Stimulated activated naive CD8-positive, alpha-beta T cell treated with anti-CD3 and anti-CD28 coated beads, Interleukin-15, Interleukin-2, amounts not matched to agents 100 ng/mL and 50 ng/mL, for 24 hours (primary cell): ENCODE measurements around the gene MAP4K3.
"Not testable (repeated sequence)": the region's sequence is repeated elsewhere in the genome, so short reads cannot be mapped to it uniquely, and the experiment has no call there.

Experiments
- H3K27ac Mint-ChIP-seq: one replicate; pipeline ENCODE4 v1.8.0; 2021; ENCODE audit warnings: mild to moderate bottlenecking, mixed read lengths
- H3K27me3 Mint-ChIP-seq: one replicate; pipeline ENCODE4 v1.8.0; 2021; ENCODE audit warnings: mixed read lengths
- H3K36me3 Mint-ChIP-seq: one replicate; pipeline ENCODE4 v1.8.0; 2021; ENCODE audit warnings: low read depth, mixed read lengths
- H3K4me1 Mint-ChIP-seq: one replicate; pipeline ENCODE4 v1.8.0; 2021; ENCODE audit warnings: low read depth, mixed read lengths
- H3K4me3 Mint-ChIP-seq: one replicate; pipeline ENCODE4 v1.8.0; 2021; ENCODE audit warnings: mild to moderate bottlenecking, mixed read lengths
- H3K9me3 Mint-ChIP-seq: one replicate; pipeline ENCODE4 v1.8.0; 2021; ENCODE audit warnings: mixed read lengths

Gene MAP4K3

GRCh38 chr2:39378968-39379367 lies 58.1 kb downstream of the MAP4K3 start:
- no peaks in the 10 kb centered on the region for H3K27me3 Mint-ChIP-seq
- peaks cover 20% of the 10 kb centered on the region for H3K36me3 Mint-ChIP-seq
- no peak overlapping the region for H3K4me3 Mint-ChIP-seq
- no peaks in the 10 kb centered on the region for H3K9me3 Mint-ChIP-seq
- H3K4me1 Mint-ChIP-seq, result peaks cover 56% of the 10 kb centered on the region
- no peak overlapping the region for H3K27ac Mint-ChIP-seq

DNA sequence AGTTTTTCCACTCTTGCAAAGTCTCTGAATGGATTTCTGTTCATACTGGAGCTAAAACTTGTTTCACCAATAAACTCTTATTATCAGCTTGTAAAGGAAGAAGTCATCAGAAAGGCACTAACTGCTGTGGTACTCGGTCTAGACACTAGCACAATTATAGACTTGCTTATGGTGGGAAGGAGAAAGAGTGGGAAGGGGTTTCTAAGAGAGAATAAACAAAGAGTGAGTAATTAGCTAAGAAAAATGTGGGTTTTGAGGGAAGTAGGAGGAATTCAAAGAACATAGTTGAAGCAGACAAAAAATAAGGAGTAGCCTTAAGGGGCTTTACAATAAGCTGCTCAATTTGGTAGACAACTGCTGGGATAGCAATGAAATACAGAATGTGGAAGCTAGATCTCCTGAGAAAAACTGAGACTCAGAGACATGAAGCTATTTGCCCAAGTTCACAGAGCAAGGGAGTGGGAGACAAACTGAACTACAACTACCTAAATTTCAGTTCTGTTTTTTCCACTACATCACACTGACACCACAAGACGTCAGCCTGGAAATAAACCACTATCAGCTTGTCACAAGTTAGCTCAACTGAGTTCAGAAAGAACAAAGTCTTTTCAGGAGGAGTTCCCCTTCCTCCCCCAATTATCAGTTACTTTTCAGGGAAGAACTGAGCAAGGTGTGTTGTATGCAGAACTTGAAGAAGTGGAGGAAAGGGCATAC lies 59.7 kb downstream of the MAP4K3 start:
- H3K27ac Mint-ChIP-seq, result peak overlapping the region; percentile 93
- H3K9me3 Mint-ChIP-seq, result peaks cover 6% of the 10 kb centered on the region
- H3K27me3 Mint-ChIP-seq, result no peaks in the 10 kb centered on the region
- peak overlapping the region; percentile 53 for H3K4me3 Mint-ChIP-seq
- H3K36me3 Mint-ChIP-seq, result peaks cover 36% of the 10 kb centered on the region
- peaks cover 56% of the 10 kb centered on the region for H3K4me1 Mint-ChIP-seq

DNA sequence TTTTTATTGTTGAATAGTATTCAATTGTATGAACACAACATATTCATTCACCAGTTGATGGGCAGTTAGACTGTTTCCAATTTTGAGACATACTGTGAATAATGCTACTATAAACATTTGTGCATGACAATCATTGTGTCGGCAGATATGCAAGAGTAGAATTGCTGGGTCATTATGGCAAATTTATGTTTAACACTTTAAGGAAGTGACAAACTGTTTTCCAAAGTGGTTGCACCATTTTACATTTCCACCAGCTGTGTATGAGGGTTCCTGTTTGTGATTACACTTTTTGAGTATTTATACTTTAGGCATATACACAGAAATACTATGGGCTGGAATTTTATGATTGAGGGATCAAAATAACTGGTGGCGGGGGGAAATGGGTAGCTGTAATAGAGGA lies 61.2 kb downstream of the MAP4K3 start:
- Mint-ChIP-seq H3K9me3 (peaks cover 6% of the 10 kb centered on the region), H3K36me3 (peaks cover 48% of the 10 kb centered on the region), H3K27ac (no peak overlapping the region), H3K4me1 (peaks cover 44% of the 10 kb centered on the region), H3K27me3 (no peaks in the 10 kb centered on the region), H3K4me3 (no peak overlapping the region)

DNA sequence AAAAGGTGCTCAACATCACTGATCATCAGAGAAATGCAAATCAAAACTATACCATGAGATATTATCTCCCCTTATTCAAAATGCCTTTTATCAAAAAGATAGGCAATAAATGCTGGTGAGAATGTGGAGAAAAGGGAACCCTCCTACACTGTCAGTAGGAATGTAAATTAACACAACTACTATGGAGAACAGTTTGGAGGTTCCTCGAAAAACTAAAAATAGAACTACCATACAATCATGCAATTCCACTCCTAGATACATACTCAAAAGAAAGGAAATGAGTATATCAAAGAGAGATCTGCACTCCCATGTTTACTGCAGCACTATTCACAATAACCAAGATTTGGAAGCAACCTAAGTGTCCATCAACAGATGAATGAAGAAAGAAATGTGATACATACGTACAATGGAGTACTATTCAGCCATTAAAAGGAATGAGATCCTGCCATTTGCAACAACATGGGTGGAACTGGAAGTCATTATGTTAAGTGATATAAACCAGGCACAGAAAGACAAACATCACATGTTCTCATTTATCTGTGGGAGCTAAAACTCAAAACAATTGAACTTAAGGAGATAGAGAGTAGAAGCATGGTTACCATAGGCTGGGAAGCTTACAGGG lies 63.8 kb downstream of the MAP4K3 start:
- Mint-ChIP-seq H3K27ac (no peak overlapping the region), H3K36me3 (peaks cover 58% of the 10 kb centered on the region), H3K4me1 (peaks cover 37% of the 10 kb centered on the region), H3K4me3 (no peak overlapping the region), H3K9me3 (peaks cover 9% of the 10 kb centered on the region), H3K27me3 (no peaks in the 10 kb centered on the region)

DNA sequence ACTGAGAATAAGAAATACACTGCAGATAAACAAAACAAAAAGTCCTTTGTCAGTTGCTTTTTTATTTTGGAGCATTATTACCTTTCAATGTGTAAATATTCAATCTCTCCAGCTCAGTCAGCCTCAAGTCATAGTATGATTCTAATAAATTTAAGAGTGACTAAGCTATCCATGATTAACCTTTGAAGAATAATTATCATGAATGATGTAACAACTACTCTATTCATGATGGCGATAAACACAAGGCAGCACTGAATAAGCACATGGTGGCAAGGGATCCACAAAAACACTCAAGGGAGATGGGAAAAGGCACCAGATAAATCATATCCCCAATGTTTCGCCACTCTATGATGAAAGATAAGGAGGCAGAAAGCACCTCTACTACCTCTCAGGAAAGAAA lies 67.0 kb downstream of the MAP4K3 start:
- Mint-ChIP-seq H3K4me1 (peaks cover 18% of the 10 kb centered on the region), H3K27ac (no peak overlapping the region), H3K27me3 (no peaks in the 10 kb centered on the region), H3K9me3 (peaks cover 11% of the 10 kb centered on the region), H3K4me3 (no peak overlapping the region), H3K36me3 (peaks cover 60% of the 10 kb centered on the region)

- H3K4me3 Mint-ChIP-seq, result no peak overlapping the region
- peak overlapping the region; percentile 64 for H3K27ac Mint-ChIP-seq
- H3K4me1 Mint-ChIP-seq, result peaks cover 18% of the 10 kb centered on the region
- H3K36me3 Mint-ChIP-seq, result peaks cover 52% of the 10 kb centered on the region
- H3K9me3 Mint-ChIP-seq, result peaks cover 11% of the 10 kb centered on the region
- H3K27me3 Mint-ChIP-seq, result no peaks in the 10 kb centered on the region
Measured at GRCh38 chr2:39368846-39369245, 68.2 kb downstream of the MAP4K3 start.

- H3K27ac Mint-ChIP-seq, result no peak overlapping the region
Measured at GRCh38 chr2:39368376-39368775, 68.7 kb downstream of the MAP4K3 start.

DNA sequence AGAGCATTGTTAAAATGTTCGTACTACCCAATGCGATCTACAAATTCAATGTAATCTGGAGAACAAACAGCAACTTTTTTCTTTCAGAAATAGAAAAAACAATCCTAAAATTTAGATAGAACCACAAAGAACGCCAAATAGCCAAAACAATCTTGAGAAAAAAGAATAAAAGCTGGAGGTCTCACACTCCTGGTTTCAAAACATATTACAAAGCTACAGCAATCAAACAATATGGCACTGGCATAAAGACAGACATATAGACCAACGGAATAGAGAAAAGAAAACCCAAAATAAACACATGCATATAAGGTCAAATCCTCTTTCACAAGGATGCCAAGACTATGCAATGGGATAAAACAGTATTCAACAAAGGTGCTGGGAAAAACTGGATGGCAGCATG lies 74.5 kb downstream of the MAP4K3 start:
- Mint-ChIP-seq H3K4me3 (no peak overlapping the region), H3K27me3 (no peaks in the 10 kb centered on the region), H3K4me1 (peaks cover 4% of the 10 kb centered on the region), H3K27ac (no peak overlapping the region), H3K36me3 (peaks cover 55% of the 10 kb centered on the region), H3K9me3 (peaks cover 29% of the 10 kb centered on the region)

More at GRCh38 chr2:39368376-39368775, 68.7 kb downstream of the MAP4K3 start:
- H3K4me3 Mint-ChIP-seq, result no peak overlapping the region
- H3K27me3 Mint-ChIP-seq, result no peaks in the 10 kb centered on the region
- H3K4me1 Mint-ChIP-seq, result peaks cover 18% of the 10 kb centered on the region
- peaks cover 9% of the 10 kb centered on the region for H3K9me3 Mint-ChIP-seq
- peaks cover 48% of the 10 kb centered on the region for H3K36me3 Mint-ChIP-seq

GRCh38 chr2:39361511-39361910 lies 75.6 kb downstream of the MAP4K3 start:
- no peak overlapping the region for H3K4me3 Mint-ChIP-seq
- H3K36me3 Mint-ChIP-seq, result peaks cover 54% of the 10 kb centered on the region
- H3K27ac Mint-ChIP-seq, result no peak overlapping the region
- H3K9me3 Mint-ChIP-seq, result peaks cover 29% of the 10 kb centered on the region
- peaks cover 13% of the 10 kb centered on the region for H3K4me1 Mint-ChIP-seq
- H3K27me3 Mint-ChIP-seq, result no peaks in the 10 kb centered on the region

GRCh38 chr2:39360342-39360741 lies 76.7 kb downstream of the MAP4K3 start:
- Mint-ChIP-seq H3K4me1 (peaks cover 17% of the 10 kb centered on the region), H3K36me3 (peaks cover 52% of the 10 kb centered on the region), H3K9me3 (peaks cover 26% of the 10 kb centered on the region)
- H3K27ac Mint-ChIP-seq, H3K27me3 Mint-ChIP-seq, H3K4me3 Mint-ChIP-seq: not testable (repeated sequence)

DNA sequence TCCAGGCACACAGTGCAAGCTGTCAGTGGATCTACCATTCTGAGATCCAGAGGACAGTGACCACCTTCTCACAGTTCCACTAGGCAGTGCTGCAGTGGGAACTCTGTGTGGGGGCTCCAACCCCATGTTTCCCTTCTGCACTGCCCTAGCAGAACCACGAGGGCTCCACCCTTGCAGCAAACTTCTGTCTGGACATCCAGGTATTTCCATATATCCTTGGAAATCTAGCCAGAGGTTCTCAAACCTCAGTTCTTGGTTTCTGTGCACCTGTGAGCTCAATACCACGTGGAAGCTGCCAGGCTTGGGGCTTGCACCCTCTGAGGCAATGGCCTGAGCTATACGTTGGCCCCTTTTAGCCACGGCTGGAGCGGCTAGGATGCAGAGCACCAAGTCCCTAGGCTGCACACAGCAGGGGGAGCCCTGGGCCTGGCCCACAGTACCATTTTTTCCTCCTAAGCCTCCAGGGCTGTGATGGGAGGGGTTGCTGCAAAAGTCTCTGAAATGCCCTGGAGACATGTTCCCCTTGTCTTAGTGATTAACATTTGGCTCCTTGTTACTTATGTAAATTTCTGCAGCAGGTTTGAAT lies 77.5 kb downstream of the MAP4K3 start:
- Mint-ChIP-seq H3K4me1 (peaks cover 18% of the 10 kb centered on the region), H3K36me3 (peaks cover 52% of the 10 kb centered on the region), H3K9me3 (peaks cover 26% of the 10 kb centered on the region), H3K27ac (no peak overlapping the region), H3K27me3 (no peaks in the 10 kb centered on the region), H3K4me3 (no peak overlapping the region)

- no peaks in the 10 kb centered on the region for H3K27me3 Mint-ChIP-seq
- peaks cover 18% of the 10 kb centered on the region for H3K4me1 Mint-ChIP-seq
- peak overlapping the region; percentile 3 for H3K27ac Mint-ChIP-seq
- no peak overlapping the region for H3K4me3 Mint-ChIP-seq
- peaks cover 20% of the 10 kb centered on the region for H3K9me3 Mint-ChIP-seq
- peaks cover 43% of the 10 kb centered on the region for H3K36me3 Mint-ChIP-seq
Measured at GRCh38 chr2:39356922-39357639, 80.0 kb downstream of the MAP4K3 start.

DNA sequence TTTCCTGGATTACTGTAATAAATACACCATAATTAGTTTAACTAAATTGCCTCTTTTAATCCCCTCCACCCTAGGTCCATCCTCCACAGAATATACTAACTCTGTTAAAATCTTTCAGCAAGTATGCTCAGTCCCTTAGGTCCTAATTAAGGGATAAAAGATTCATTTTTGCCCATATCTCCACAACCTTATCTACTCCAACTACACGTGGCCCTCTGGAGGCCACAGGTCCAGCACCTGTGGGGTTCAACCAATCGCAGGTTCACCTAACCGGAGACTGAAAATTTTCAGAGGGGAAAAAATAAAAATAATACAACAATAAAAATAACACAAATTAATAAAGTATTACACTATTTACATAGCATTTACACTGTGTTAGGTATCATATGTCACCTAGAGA lies 86.4 kb downstream of the MAP4K3 start:
- H3K27me3 Mint-ChIP-seq, result no peaks in the 10 kb centered on the region
- peaks cover 6% of the 10 kb centered on the region for H3K36me3 Mint-ChIP-seq
- H3K4me1 Mint-ChIP-seq, result peaks cover 4% of the 10 kb centered on the region
- no peak overlapping the region for H3K4me3 Mint-ChIP-seq
- no peak overlapping the region for H3K27ac Mint-ChIP-seq
- no peaks in the 10 kb centered on the region for H3K9me3 Mint-ChIP-seq

DNA sequence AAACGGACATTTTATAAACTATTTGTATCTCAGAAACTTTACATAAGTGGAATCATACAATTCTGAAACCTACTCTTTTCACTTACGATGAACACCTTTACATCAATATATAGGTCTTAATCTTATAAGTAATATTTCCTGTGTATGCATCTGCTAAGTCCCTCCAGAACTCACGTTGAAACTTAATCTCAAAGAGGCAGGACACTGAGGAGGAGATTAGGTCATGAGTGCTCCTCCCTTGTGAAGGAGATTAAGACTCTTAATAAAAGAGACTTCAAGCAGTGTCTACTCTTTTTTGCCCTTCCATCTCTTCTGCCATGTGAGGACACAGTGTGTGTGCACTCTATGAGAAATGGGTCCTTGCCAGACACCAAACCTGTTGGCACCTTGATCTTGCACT lies 98.6 kb downstream of the MAP4K3 start:
- Mint-ChIP-seq H3K9me3 (no peaks in the 10 kb centered on the region), H3K4me3 (no peak overlapping the region), H3K4me1 (peaks cover 13% of the 10 kb centered on the region), H3K36me3 (peaks cover 27% of the 10 kb centered on the region), H3K27me3 (no peaks in the 10 kb centered on the region), H3K27ac (no peak overlapping the region)

DNA sequence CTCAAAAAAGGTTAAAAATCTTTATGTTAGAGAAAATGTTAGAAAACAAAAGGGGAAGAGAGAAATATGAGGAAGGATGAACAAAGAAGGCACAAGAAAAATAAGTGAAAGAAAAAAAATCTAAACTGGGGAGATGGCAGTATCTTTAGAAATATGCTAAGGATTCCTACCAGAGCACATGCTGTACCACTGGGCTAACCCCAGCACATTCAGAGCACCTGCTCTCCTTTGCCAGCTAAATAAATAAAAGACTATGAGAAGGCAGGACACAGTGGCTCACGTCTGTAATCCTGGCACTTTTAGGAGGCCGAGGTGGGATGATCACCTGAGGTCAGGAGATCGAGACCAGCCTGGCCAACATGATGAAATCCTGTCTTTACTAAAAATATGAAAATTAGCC lies 101.2 kb downstream of the MAP4K3 start:
- Mint-ChIP-seq H3K9me3 (no peaks in the 10 kb centered on the region), H3K27me3 (no peaks in the 10 kb centered on the region), H3K4me1 (peaks cover 13% of the 10 kb centered on the region), H3K4me3 (no peak overlapping the region), H3K36me3 (peaks cover 26% of the 10 kb centered on the region), H3K27ac (peak overlapping the region; percentile 62)
